HepG2 (cell line): ENCODE data around the gene IST1. TPM values are rescaled to one million over a fixed set of nuclear protein-coding genes. Genes with fewer than 3 reads are reported as not detected.

ENCODE experiments used
- AKAP8 ChIP-seq: sonication (generic); formaldehyde crosslinking; IDR thresholded peaks from 2 replicates; pipeline ENCODE4 v1.5.1; 2020; ENCODE audit warnings: mild to moderate bottlenecking, missing genetic modification reagents
- BCL6 ChIP-seq: IDR thresholded peaks from 2 replicates; pipeline ENCODE4 v1.6.1; 2016; ENCODE audit warnings: missing genetic modification reagents, missing compliant biosample characterization
- CEBPG ChIP-seq: IDR thresholded peaks from 2 replicates; pipeline ENCODE4 v1.6.1; 2016
- E2F2 ChIP-seq: sonication (generic); formaldehyde crosslinking; IDR thresholded peaks from 2 replicates; pipeline ENCODE4 v1.4.0; 2020; ENCODE audit warnings: missing genetic modification reagents, borderline replicate concordance
- EED ChIP-seq: sonication (generic); formaldehyde crosslinking; IDR thresholded peaks from 2 replicates; pipeline ENCODE4 v1.5.0; 2020; ENCODE audit warnings: mild to moderate bottlenecking, missing genetic modification reagents
- GLMP ChIP-seq: sonication (generic); formaldehyde crosslinking; IDR thresholded peaks from 2 replicates; pipeline ENCODE4 v1.9.0; 2021; ENCODE audit warnings: missing genetic modification reagents, mild to moderate bottlenecking, borderline replicate concordance
- JDP2 ChIP-seq: sonication (generic); formaldehyde crosslinking; IDR thresholded peaks from 2 replicates; pipeline ENCODE4 v1.8.1; 2022; ENCODE audit warnings: missing genetic modification reagents, borderline replicate concordance
- MEIS2 ChIP-seq: sonication (generic); formaldehyde crosslinking; IDR thresholded peaks from 2 replicates; pipeline ENCODE4 v1.9.0; 2021; ENCODE audit warnings: mild to moderate bottlenecking, missing genetic modification reagents
- RBM39 ChIP-seq: fragments of 200-400 bp; formaldehyde crosslinking; IDR thresholded peaks from one replicate; pipeline ENCODE4 v1.6.1; 2018; ENCODE audit warnings: antibody characterized with exemption, mild to moderate bottlenecking, low read depth, low read length; ENCODE audit not compliant: poor library complexity, severe bottlenecking
- RFXAP ChIP-seq: sonication (generic); formaldehyde crosslinking; IDR thresholded peaks from 2 replicates; pipeline ENCODE4 v1.4.0; 2020; ENCODE audit warnings: missing genetic modification reagents, borderline replicate concordance
- SMAD1 ChIP-seq: sonication (generic); formaldehyde crosslinking; IDR thresholded peaks from 2 replicates; pipeline ENCODE4 v1.4.0; 2020; ENCODE audit warnings: missing genetic modification reagents, low read depth, mild to moderate bottlenecking, borderline replicate concordance
- TFE3 ChIP-seq: IDR thresholded peaks from 2 replicates; pipeline ENCODE4 v1.6.1; 2016
- THRA ChIP-seq: sonication (generic); formaldehyde crosslinking; IDR thresholded peaks from 2 replicates; pipeline ENCODE4 v1.4.0; 2020; ENCODE audit warnings: missing genetic modification reagents, borderline replicate concordance
- THYN1 ChIP-seq: sonication (generic); formaldehyde crosslinking; IDR thresholded peaks from 2 replicates; pipeline ENCODE4 v1.8.1; 2023; ENCODE audit warnings: low read depth, mild to moderate bottlenecking, moderate library complexity, missing genetic modification reagents, borderline replicate concordance
- ZNF160 ChIP-seq: sonication (generic); formaldehyde crosslinking; IDR thresholded peaks from 2 replicates; pipeline ENCODE4 v1.8.0; 2022; ENCODE audit warnings: mild to moderate bottlenecking, inconsistent platforms, missing genetic modification reagents
- ZNF232 ChIP-seq: sonication (generic); formaldehyde crosslinking; IDR thresholded peaks from 2 replicates; pipeline ENCODE4 v1.4.0; 2020; ENCODE audit warnings: missing genetic modification reagents, borderline replicate concordance
- ZNF253 ChIP-seq: sonication (generic); formaldehyde crosslinking; IDR thresholded peaks from 2 replicates; pipeline ENCODE4 v1.8.0; 2022; ENCODE audit warnings: mild to moderate bottlenecking, missing genetic modification reagents, borderline replicate concordance
- ZNF337 ChIP-seq: sonication (generic); formaldehyde crosslinking; IDR thresholded peaks from 2 replicates; pipeline ENCODE4 v1.5.1; 2020; ENCODE audit warnings: missing genetic modification reagents, low read depth, mild to moderate bottlenecking, borderline replicate concordance
- ZNF550 ChIP-seq: sonication (generic); formaldehyde crosslinking; IDR thresholded peaks from 2 replicates; pipeline ENCODE4 v1.4.0; 2020; ENCODE audit warnings: mild to moderate bottlenecking, missing genetic modification reagents, borderline replicate concordance
- ZNF557 ChIP-seq: sonication (generic); formaldehyde crosslinking; IDR thresholded peaks from 2 replicates; pipeline ENCODE4 v1.4.0; 2020; ENCODE audit warnings: missing genetic modification reagents
- ZNF879 ChIP-seq: sonication (generic); formaldehyde crosslinking; IDR thresholded peaks from 2 replicates; pipeline ENCODE4 v1.8.1; 2023; ENCODE audit warnings: missing genetic modification reagents
- polyA plus RNA-seq, 8 experiments: library from polyadenylated mRNA; depleted of rRNA in 3 of 8; stranded (reverse) in 7 of 8; unstranded in 1 of 8; fragments of >200 nt; fragmentation: Illumina TruSeq in 4 of 8; extraction: Trizol in 4 of 8; gene quantifications; 2 replicates each; pipeline versions ENCODE4 v1.2.1 to v1.2.3, GENCODE V29; 2011 to 2016; ENCODE audit warnings: low read depth in 4 of 8, missing spikeins in 1 of 8, mixed read lengths in 1 of 8; ENCODE audit not compliant: insufficient read depth in 1 of 8
- total RNA-seq, 5 experiments: library from RNA; depleted of rRNA; stranded (reverse); fragments of >200 nt; fragmentation: Illumina TruSeq; extraction: Trizol; gene quantifications; 2 replicates each; pipeline ENCODE4 v1.2.3, GENCODE V29; 2016; ENCODE audit warnings: low read depth in 1 of 5
- TF ChIP-seq, protein P1 (sequence below): sonication (generic); formaldehyde crosslinking; IDR thresholded peaks from 2 replicates; pipeline ENCODE4 v1.5.0; 2020; ENCODE audit warnings: mild to moderate bottlenecking, missing genetic modification reagents

Gene IST1
- total and polyA plus RNA-seq, 2 of the 13 experiments (the other 11 are each of a cell fraction or from before 2014, with no cell fraction given): 346 to 415 TPM

- TF ChIP-seq THRA (CRISPR knock-in tag): no peak; the same call in 1 of the 2 replicates
- TF ChIP-seq CEBPG (CRISPR knock-in tag): no peak
- no peak for TF ChIP-seq ZNF253
- TF ChIP-seq BCL6 (CRISPR knock-in tag): no peak
- no peak; the same call in 1 of the 2 replicates for TF ChIP-seq ZNF337 (CRISPR knock-in tag)
- no peak for TF ChIP-seq EED
- TF ChIP-seq THYN1 (CRISPR knock-in tag): no peak
- no peak for TF ChIP-seq AKAP8
- TF ChIP-seq JDP2 (CRISPR knock-in tag): no peak
- peak; percentile 64; the same call in 1 of the 2 replicates for TF ChIP-seq SMAD1 (CRISPR knock-in tag)
- TF ChIP-seq RFXAP: no peak
- TF ChIP-seq GLMP (CRISPR knock-in tag): no peak
- no peak for TF ChIP-seq ZNF160 (CRISPR knock-in tag)
- TF ChIP-seq ZNF879 (CRISPR knock-in tag): no peak
- TF ChIP-seq E2F2 (CRISPR knock-in tag): no peak
- TF ChIP-seq ZNF550: no peak
- no peak for TF ChIP-seq TFE3 (CRISPR knock-in tag)
- TF ChIP-seq ZNF232 (CRISPR knock-in tag): peak; percentile 58; the same call in 1 of the 2 replicates
- TF ChIP-seq ZNF557 (CRISPR knock-in tag): no peak
- TF ChIP-seq, protein P1, sequence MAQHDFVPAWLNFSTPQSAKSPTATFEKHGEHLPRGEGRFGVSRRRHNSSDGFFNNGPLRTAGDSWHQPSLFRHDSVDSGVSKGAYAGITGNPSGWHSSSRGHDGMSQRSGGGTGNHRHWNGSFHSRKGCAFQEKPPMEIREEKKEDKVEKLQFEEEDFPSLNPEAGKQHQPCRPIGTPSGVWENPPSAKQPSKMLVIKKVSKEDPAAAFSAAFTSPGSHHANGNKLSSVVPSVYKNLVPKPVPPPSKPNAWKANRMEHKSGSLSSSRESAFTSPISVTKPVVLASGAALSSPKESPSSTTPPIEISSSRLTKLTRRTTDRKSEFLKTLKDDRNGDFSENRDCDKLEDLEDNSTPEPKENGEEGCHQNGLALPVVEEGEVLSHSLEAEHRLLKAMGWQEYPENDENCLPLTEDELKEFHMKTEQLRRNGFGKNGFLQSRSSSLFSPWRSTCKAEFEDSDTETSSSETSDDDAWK: no peak
- TF ChIP-seq RBM39: peak; percentile 94
- TF ChIP-seq MEIS2: no peak
These were observed 11.3 kb upstream of the IST1 start, which contains the start of gene ZNF821 (continued) for GRCh38 chr16:71883849-71884638.
